Transverse colon (tissue), 4 donors: ENCODE measurements around the gene NFXL1.

Experiments used
- EP300 ChIP-seq: sonication (generic); formaldehyde crosslinking; IDR thresholded peaks from one replicate; pipeline ENCODE4 v1.6.1; 2017; ENCODE audit warnings: antibody characterized with exemption, low read depth
- POLR2A ChIP-seq: fragments of 450-650 bp; IDR thresholded peaks from one replicate; pipeline ENCODE4 v1.6.1; 2016; ENCODE audit warnings: antibody characterized with exemption, mild to moderate bottlenecking, moderate library complexity
- POLR2AphosphoS5 ChIP-seq, 3 donors: sonication (generic); formaldehyde crosslinking; IDR thresholded peaks; one replicate each; pipeline ENCODE4 v1.6.1; 2016; ENCODE audit warnings: antibody characterized with exemption in 3 of 3
- TF ChIP-seq, protein P1 (sequence below), 5 experiments: fragments of 200-600 bp in 3 of 5; fragments of 450-650 bp in 2 of 5; sonication (generic) in 3 of 5; IDR thresholded peaks; 1 replicate in 2 of 5; 2 replicates in 3 of 5; pipeline ENCODE4 v1.5.1; 2016 to 2017; ENCODE audit warnings: antibody characterized with exemption in 5 of 5, inconsistent platforms in 3 of 5, mild to moderate bottlenecking in 2 of 5, moderate library complexity in 1 of 5

DNA sequence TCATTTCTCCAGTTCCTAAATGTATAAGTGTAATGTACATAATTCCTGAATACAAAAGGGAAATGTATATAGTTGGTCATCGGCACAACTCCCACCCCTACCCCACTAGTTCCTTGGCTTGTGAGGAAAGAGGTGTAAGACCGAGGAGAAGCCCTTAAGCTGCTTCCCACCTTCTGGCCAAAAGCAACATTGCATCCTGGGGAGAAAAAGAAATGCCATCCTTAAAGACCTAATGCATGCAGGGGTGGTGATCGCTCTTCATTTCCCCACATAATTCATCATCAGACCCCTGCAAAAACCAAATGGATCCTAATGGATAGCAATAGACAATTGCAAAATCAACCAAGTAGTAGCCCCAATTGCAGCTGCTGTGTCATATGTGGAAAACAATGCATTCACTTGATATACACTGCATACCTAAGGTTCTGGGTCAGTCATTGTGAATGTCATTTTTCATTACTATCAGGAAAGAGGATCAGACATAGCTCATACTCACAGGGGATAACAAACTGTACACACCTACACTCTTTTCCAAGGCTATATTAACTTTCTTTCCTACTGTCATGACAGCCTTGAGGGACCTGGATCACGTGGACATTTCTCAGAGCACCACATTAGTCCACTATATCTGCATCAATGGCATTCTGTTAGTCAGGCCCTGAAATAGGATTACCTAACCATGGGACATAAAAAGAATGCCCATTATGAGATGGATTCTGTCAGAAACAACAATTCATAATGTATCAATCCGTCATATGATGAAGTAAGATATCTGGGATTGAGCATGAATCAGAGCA is 31.7 kb upstream of the NFXL1 start:
- TF ChIP-seq, protein P1, sequence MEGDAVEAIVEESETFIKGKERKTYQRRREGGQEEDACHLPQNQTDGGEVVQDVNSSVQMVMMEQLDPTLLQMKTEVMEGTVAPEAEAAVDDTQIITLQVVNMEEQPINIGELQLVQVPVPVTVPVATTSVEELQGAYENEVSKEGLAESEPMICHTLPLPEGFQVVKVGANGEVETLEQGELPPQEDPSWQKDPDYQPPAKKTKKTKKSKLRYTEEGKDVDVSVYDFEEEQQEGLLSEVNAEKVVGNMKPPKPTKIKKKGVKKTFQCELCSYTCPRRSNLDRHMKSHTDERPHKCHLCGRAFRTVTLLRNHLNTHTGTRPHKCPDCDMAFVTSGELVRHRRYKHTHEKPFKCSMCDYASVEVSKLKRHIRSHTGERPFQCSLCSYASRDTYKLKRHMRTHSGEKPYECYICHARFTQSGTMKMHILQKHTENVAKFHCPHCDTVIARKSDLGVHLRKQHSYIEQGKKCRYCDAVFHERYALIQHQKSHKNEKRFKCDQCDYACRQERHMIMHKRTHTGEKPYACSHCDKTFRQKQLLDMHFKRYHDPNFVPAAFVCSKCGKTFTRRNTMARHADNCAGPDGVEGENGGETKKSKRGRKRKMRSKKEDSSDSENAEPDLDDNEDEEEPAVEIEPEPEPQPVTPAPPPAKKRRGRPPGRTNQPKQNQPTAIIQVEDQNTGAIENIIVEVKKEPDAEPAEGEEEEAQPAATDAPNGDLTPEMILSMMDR (IDR thresholded peaks at IDR 0.05): no peak
- TF ChIP-seq POLR2AphosphoS5 (IDR thresholded peaks at IDR 0.05) (no peak), POLR2A (no peak), EP300 (no peak)
